Activated CD8-positive, alpha-beta T cell treated with anti-CD3 and anti-CD28 coated beads for 36 hours (primary cell): ENCODE measurements around the gene ECT2L. TPM values are rescaled to one million over a fixed set of nuclear protein-coding genes. Genes with fewer than 3 reads are reported as not detected.
A peak's percentile ranks its signal among the peaks of the same experiment; 100 is the strongest.
"Not testable (repeated sequence)": the region's sequence is repeated elsewhere in the genome, so short reads cannot be mapped to it uniquely, and the experiment has no call there.

Experiments used
- ATAC-seq: fragments of 200-7000 bp; cut with Tn5 transposase; one replicate; pipeline ENCODE4 v1.10.0; 2021; ENCODE audit warnings: mild to moderate bottlenecking, moderate library complexity
- CTCF ChIA-PET: fragments of 350-600 bp; sonication (Branson Sonifier 250); formaldehyde crosslinking; loops from one replicate; lab custom pipeline; 2021; ENCODE audit warnings: antibody characterized with exemption; lab: Charles Lee
- POLR2A ChIA-PET: fragments of 350-600 bp; sonication (Branson Sonifier 250); formaldehyde crosslinking; loops from one replicate; lab custom pipeline; 2021; ENCODE audit warnings: antibody characterized with exemption; lab: Charles Lee
- DNase-seq: peaks from one replicate; pipeline ENCODE4 v3.0.0-alpha.2; 2020
- H3K27ac Mint-ChIP-seq: one replicate; pipeline ENCODE4 v1.8.0; 2021; ENCODE audit warnings: mild to moderate bottlenecking, mixed read lengths
- H3K27me3 Mint-ChIP-seq: one replicate; pipeline ENCODE4 v1.8.0; 2021; ENCODE audit warnings: mixed read lengths
- H3K36me3 Mint-ChIP-seq: one replicate; pipeline ENCODE4 v1.8.0; 2021; ENCODE audit warnings: low read depth, mixed read lengths
- H3K4me1 Mint-ChIP-seq: one replicate; pipeline ENCODE4 v1.8.0; 2021; ENCODE audit warnings: low read depth, mixed read lengths
- H3K4me3 Mint-ChIP-seq: one replicate; pipeline ENCODE4 v1.8.0; 2021; ENCODE audit warnings: mild to moderate bottlenecking, moderate library complexity, mixed read lengths
- H3K9me3 Mint-ChIP-seq: one replicate; pipeline ENCODE4 v1.8.0; 2021; ENCODE audit warnings: mixed read lengths
- CTCF ChIP-seq: fragments of 200-600 bp; IDR thresholded peaks from one replicate; pipeline ENCODE4 v1.8.0; 2022; ENCODE audit warnings: antibody characterized with exemption, mild to moderate bottlenecking
- intact Hi-C: fragments of 100-400 bp; cut with micrococcal nuclease; formaldehyde crosslinking; loops from one replicate; pipeline ENCODE4 v1.10.0; 2022
- total RNA-seq, 2 experiments: library from RNA; stranded (reverse); gene quantifications; one replicate each; pipeline ENCODE4 v1.2.3, GENCODE V29; 2021

The ECT2L gene
- total RNA-seq, 2 experiments from 2014 or later: not detected

GRCh38 chr6:138926579-138926978, 130.7 kb downstream of the ECT2L start:
- ChIA-PET CTCF (no interaction called here), POLR2A (no interaction called here)
- Mint-ChIP-seq H3K27me3 (no peaks in the 10 kb centered on the region), H3K4me1 (peaks cover 2% of the 10 kb centered on the region), H3K27ac (no peak overlapping the region), H3K36me3 (peaks cover 8% of the 10 kb centered on the region), H3K9me3 (no peaks in the 10 kb centered on the region), H3K4me3 (no peak overlapping the region)
- intact Hi-C loops: no loop called here
- no peak for TF ChIP-seq CTCF
- no peak for ATAC-seq
- no peak for DNase-seq

GRCh38 chr6:138931660-138932059, 135.8 kb downstream of the ECT2L start:
- Mint-ChIP-seq H3K36me3 (peaks cover 19% of the 10 kb centered on the region), H3K9me3 (peaks cover 2% of the 10 kb centered on the region), H3K4me1 (peaks cover 10% of the 10 kb centered on the region), H3K27ac (no peak overlapping the region), H3K27me3 (no peaks in the 10 kb centered on the region), H3K4me3 (no peak overlapping the region)
- ChIA-PET POLR2A (no interaction called here), CTCF (interaction anchor here (1.0 to 1.6 kb wide), 2 partner anchors 116 to 202 kb away, joined by 3 to 4 read pairs; no protein-coding TSS in a partner anchor)
- no peak for ATAC-seq
- intact Hi-C loops: loop anchor here (5.0 kb wide), 1 partner anchor 51 kb away; no protein-coding TSS in a partner anchor
- TF ChIP-seq CTCF: no peak
- DNase-seq: no peak

GRCh38 chr6:138936873-138937272, 141.0 kb downstream of the ECT2L start:
- H3K4me1 Mint-ChIP-seq, intact Hi-C loops, POLR2A ChIA-PET, ATAC-seq, H3K27me3 Mint-ChIP-seq, H3K27ac Mint-ChIP-seq, DNase-seq, H3K4me3 Mint-ChIP-seq, CTCF ChIA-PET, H3K9me3 Mint-ChIP-seq: not testable (repeated sequence)
- H3K36me3 Mint-ChIP-seq: peaks cover 43% of the 10 kb centered on the region

- DNase-seq (no peak), ATAC-seq (no peak)
- ChIA-PET CTCF (interaction anchor here (0.9 to 1.0 kb wide), 2 partner anchors 23 to 46 kb away, joined by 3 read pairs; no protein-coding TSS in a partner anchor), POLR2A (no interaction called here)
- Mint-ChIP-seq H3K9me3 (no peaks in the 10 kb centered on the region), H3K4me1 (peaks cover 36% of the 10 kb centered on the region), H3K36me3 (peaks cover 49% of the 10 kb centered on the region), H3K4me3 (no peak overlapping the region), H3K27ac (peak overlapping the region; percentile 49), H3K27me3 (no peaks in the 10 kb centered on the region)
- intact Hi-C loops: no loop called here
- TF ChIP-seq CTCF: no peak
Measured at GRCh38 chr6:138943089-138943625, 147.3 kb downstream of the ECT2L start.

GRCh38 chr6:138944412-138944811, 148.5 kb downstream of the ECT2L start:
- CTCF ChIA-PET: no interaction called here
- POLR2A ChIA-PET: interaction anchor here (0.6 kb wide), 1 partner anchor 12 kb away, joined by 3 read pairs; no protein-coding TSS in a partner anchor
- peak; percentile 52 for ATAC-seq
- Mint-ChIP-seq H3K27ac (no peak overlapping the region), H3K4me1 (peaks cover 44% of the 10 kb centered on the region), H3K27me3 (no peaks in the 10 kb centered on the region), H3K36me3 (peaks cover 40% of the 10 kb centered on the region), H3K4me3 (no peak overlapping the region), H3K9me3 (no peaks in the 10 kb centered on the region)
- peak; percentile 64 for DNase-seq
- intact Hi-C loops: no loop called here
- TF ChIP-seq CTCF: no peak
